IMR-90 (cell line): ENCODE measurements around the gene CDHR3. TPM values are rescaled to one million over a fixed set of nuclear protein-coding genes. Genes with fewer than 3 reads are reported as not detected.

ENCODE experiments used
- USF2 ChIP-seq: fragments of 150-350 bp; IDR thresholded peaks from 2 replicates; pipeline ENCODE4 v1.6.1; 2017; ENCODE audit warnings: mild to moderate bottlenecking, antibody characterized with exemption, low read length, low read depth
- polyA plus RNA-seq, 3 experiments: library from polyadenylated mRNA; depleted of rRNA; stranded (reverse); fragments of >200 nt; gene quantifications; 2 replicates each; pipeline ENCODE4 v1.2.3, GENCODE V29; 2012; ENCODE audit warnings: low replicate concordance in 1 of 3
- total RNA-seq: library from RNA; depleted of rRNA; stranded (reverse); fragments of >200 nt; gene quantifications from 2 replicates; pipeline ENCODE4 v1.2.3, GENCODE V29; 2012; rRNA removed

Gene CDHR3
- total and polyA plus RNA-seq, 2 of the 4 experiments (the other 2 are of a cell fraction), result 0.96 to 1.6 TPM

- TF ChIP-seq USF2, result no peak
Observed at GRCh38 chr7:106082087-106082854, 119.2 kb downstream of the CDHR3 start (continued).

Other genes with a start within 250 kb of the CDHR3 start
- 4.3 and 4.7 TPM in 2 replicates for gene ATXN7L1, start 86.7 kb upstream of the CDHR3 start, total RNA-seq
- gene ATXN7L1, start 86.7 kb upstream of the CDHR3 start, polyA plus RNA-seq (2012; rRNA removed), result 3.2 and 3.5 TPM in 2 replicates
- 19.0 and 35.6 TPM in 2 replicates for gene SYPL1, start 149.0 kb downstream of the CDHR3 start, total RNA-seq
- 33.0 and 45.0 TPM in 2 replicates for gene SYPL1, start 149.0 kb downstream of the CDHR3 start, polyA plus RNA-seq (2012; rRNA removed)